HG03565 (cell line): ENCODE data around the gene HS3ST3B1.

Experiments
- ATAC-seq: cut with Tn5 transposase; IDR thresholded peaks from one replicate; pipeline ENCODE4 v1.9.1; 2021; ENCODE audit warnings: mild to moderate bottlenecking, moderate library complexity; ENCODE audit not compliant: unreplicated experiment

The HS3ST3B1 gene

DNA sequence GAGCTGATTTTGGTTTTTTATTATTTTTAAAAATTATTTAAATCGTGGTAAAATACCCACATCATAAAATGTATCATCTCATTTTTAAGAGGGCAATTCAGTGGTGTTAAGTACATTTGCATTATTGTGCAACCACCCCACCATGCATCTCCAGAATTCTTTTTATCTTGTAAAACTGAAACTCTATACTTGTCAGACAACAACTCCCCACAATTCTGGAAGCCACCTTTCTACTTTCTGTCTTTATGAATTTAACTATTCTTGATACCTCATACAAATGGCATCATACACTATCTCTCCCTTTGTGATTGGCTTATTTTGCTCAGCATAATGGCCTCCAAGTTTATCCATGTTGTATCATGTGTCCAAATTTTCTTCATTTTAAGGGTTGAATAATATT lies 97.9 kb downstream of the HS3ST3B1 start:
- ATAC-seq: no peak
